Activated B cell treated with CpG ODN at 0.5 μM for 24 hours (primary cell): ENCODE results near the gene CHKB. TPM values are rescaled to one million over a fixed set of nuclear protein-coding genes. Genes with fewer than 3 reads are reported as not detected.

Source experiments
- ATAC-seq: fragments of 200-7000 bp; cut with Tn5 transposase; one replicate; pipeline ENCODE4 v1.10.0; 2021; ENCODE audit warnings: low read depth, mild to moderate bottlenecking, moderate library complexity
- CTCF ChIA-PET: fragments of 350-600 bp; sonication (Branson Sonifier 250); formaldehyde crosslinking; loops from one replicate; lab custom pipeline; 2021; ENCODE audit warnings: antibody characterized with exemption; lab: Charles Lee
- POLR2A ChIA-PET: fragments of 350-600 bp; sonication (Branson Sonifier 250); formaldehyde crosslinking; loops from one replicate; lab custom pipeline; 2021; ENCODE audit warnings: antibody characterized with exemption; lab: Charles Lee
- DNase-seq: peaks from one replicate; pipeline ENCODE4 v3.0.0; 2022
- H3K27ac Mint-ChIP-seq: one replicate; pipeline ENCODE4 v1.8.0; 2020; ENCODE audit warnings: mixed read lengths
- H3K27me3 Mint-ChIP-seq: one replicate; pipeline ENCODE4 v1.8.0; 2021; ENCODE audit warnings: mixed read lengths
- H3K36me3 Mint-ChIP-seq: one replicate; pipeline ENCODE4 v1.8.0; 2021; ENCODE audit warnings: low read depth, mixed read lengths
- H3K4me1 Mint-ChIP-seq: one replicate; pipeline ENCODE4 v1.8.0; 2021; ENCODE audit warnings: mixed read lengths
- H3K4me3 Mint-ChIP-seq: one replicate; pipeline ENCODE4 v1.8.0; 2020; ENCODE audit warnings: mild to moderate bottlenecking, mixed read lengths
- H3K9me3 Mint-ChIP-seq: one replicate; pipeline ENCODE4 v1.8.0; 2020; ENCODE audit warnings: mixed read lengths
- CTCF ChIP-seq: fragments of 200-600 bp; IDR thresholded peaks from one replicate; pipeline ENCODE4 v1.8.0; 2022; ENCODE audit warnings: antibody characterized with exemption, mild to moderate bottlenecking
- intact Hi-C: fragments of 100-400 bp; cut with micrococcal nuclease; formaldehyde crosslinking; loops from one replicate; pipeline ENCODE4 v1.15.1; 2024
- total RNA-seq: library from RNA; stranded (reverse); gene quantifications from 2 replicates; pipeline ENCODE4 v1.2.3, GENCODE V29; 2022

The CHKB gene
- total RNA-seq, 1 donor from 2014 or later = 158 TPM

GRCh38 chr22:50548921-50549790 lies 33.5 kb downstream of the CHKB start:
- peaks cover 35% of the 10 kb centered on the region for H3K4me1 Mint-ChIP-seq
- intact Hi-C loops = loop anchor here (1.0 to 10.0 kb wide), 2 partner anchors 13 to 584 kb away; partner anchors contain the start of genes PIM3 and SYCE3
- POLR2A ChIA-PET = interaction anchor here (0.9 to 16.7 kb wide), 8 partner anchors 10 to 81 kb away, joined by 5 to 946 read pairs (median 18); partner anchors contain the start of genes CHKB, LMF2, NCAPH2 and SCO2
- peak; percentile 25 for ATAC-seq
- DNase-seq = peak; percentile 26
- TF ChIP-seq CTCF = no peak
- peak overlapping the region; percentile 75 for H3K4me3 Mint-ChIP-seq
- no peaks in the 10 kb centered on the region for H3K36me3 Mint-ChIP-seq
- peak overlapping the region; percentile 71 for H3K27ac Mint-ChIP-seq
- H3K27me3 Mint-ChIP-seq = no peaks in the 10 kb centered on the region
- no peaks in the 10 kb centered on the region for H3K9me3 Mint-ChIP-seq
- CTCF ChIA-PET = interaction anchor here (0.9 to 1.9 kb wide), 7 partner anchors 10 to 297 kb away, joined by 3 to 15 read pairs (median 8); partner anchors contain the start of genes SCO2 and SYCE3

- DNase-seq = peak; percentile 60
- H3K4me3 Mint-ChIP-seq = peak overlapping the region; percentile 57
- no peaks in the 10 kb centered on the region for H3K36me3 Mint-ChIP-seq
- POLR2A ChIA-PET = interaction anchor here (0.7 to 16.7 kb wide), 15 partner anchors 9 to 80 kb away, joined by 3 to 946 read pairs (median 6); partner anchors contain the start of genes CHKB, LMF2, NCAPH2 and SCO2
- TF ChIP-seq CTCF = no peak
- CTCF ChIA-PET = interaction anchor here (0.9 to 1.9 kb wide), 7 partner anchors 9 to 296 kb away, joined by 3 to 15 read pairs (median 8); partner anchors contain the start of genes SCO2 and SYCE3
- ATAC-seq = peak; percentile 45
- peaks cover 35% of the 10 kb centered on the region for H3K4me1 Mint-ChIP-seq
- peak overlapping the region; percentile 65 for H3K27ac Mint-ChIP-seq
- intact Hi-C loops = loop anchor here (1.0 to 10.0 kb wide), 2 partner anchors 14 to 583 kb away; partner anchors contain the start of genes PIM3 and SYCE3
- H3K9me3 Mint-ChIP-seq = no peaks in the 10 kb centered on the region
- no peaks in the 10 kb centered on the region for H3K27me3 Mint-ChIP-seq
These were observed 34.4 kb downstream of the CHKB start for GRCh38 chr22:50548040-50548920.

DNA sequence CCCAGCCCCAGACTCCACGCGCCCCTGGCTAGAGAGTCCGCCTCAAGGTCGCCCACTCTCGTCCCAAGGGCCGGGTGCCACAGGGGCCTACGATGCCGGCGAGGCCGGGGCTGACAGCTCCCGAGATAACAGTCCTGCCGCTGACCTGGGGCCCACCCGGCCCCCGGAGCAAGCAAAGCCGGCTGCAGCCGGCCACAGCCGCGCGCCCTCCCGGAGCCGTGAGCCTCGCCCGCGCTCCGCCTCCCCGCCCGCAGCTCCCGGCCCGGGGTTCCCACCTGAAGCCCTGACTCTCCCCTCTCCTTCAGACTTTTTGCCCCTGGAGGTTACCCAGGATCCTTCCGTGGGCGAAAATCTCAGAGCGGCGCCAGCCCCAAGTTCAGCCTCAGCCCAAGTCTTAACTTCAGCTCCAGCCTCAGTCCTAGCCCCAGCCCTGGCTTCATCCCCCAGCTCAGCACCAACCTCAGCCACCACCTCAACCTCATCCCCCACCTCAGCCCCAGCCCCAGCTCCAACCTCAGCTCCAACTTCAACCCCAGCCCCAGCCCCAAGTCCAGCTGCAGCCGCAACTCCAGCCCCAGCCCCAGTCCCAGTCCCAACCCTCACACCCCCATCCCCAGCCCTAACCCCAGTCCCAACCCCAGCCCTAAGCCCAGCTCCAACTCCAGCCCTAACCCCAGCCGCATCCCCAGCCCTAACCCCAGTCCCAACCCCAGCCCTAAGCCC lies 35.2 kb downstream of the CHKB start:
- ATAC-seq (no peak), DNase-seq (no peak)
- Mint-ChIP-seq H3K36me3 (peaks cover 3% of the 10 kb centered on the region), H3K27ac (no peak overlapping the region), H3K9me3 (peaks cover 2% of the 10 kb centered on the region), H3K27me3 (no peaks in the 10 kb centered on the region), H3K4me3 (no peak overlapping the region), H3K4me1 (peaks cover 39% of the 10 kb centered on the region)
- TF ChIP-seq CTCF = no peak
- intact Hi-C loops = loop anchor here (10.0 kb wide), 1 partner anchor 583 kb away; the partner anchor contains the start of gene PIM3
- ChIA-PET POLR2A (interaction anchor here (0.8 to 16.7 kb wide), 13 partner anchors 8 to 79 kb away, joined by 3 to 946 read pairs (median 8); partner anchors contain the start of genes CHKB, LMF2, NCAPH2 and SCO2), CTCF (interaction anchor here (1.1 to 1.9 kb wide), 4 partner anchors 16 to 74 kb away, joined by 3 to 14 read pairs (median 8); partner anchors contain the start of genes SCO2 and SYCE3)
